ENCODE measurements around the gene MFSD2A.
A peak's percentile ranks its signal among the peaks of the same experiment; 100 is the strongest.
"Not testable (repeated sequence)": the region's sequence is repeated elsewhere in the genome, so short reads cannot be mapped to it uniquely, and the experiment has no call there.

The MFSD2A gene

GRCh38 chr1:39954870-39955546 is at the start of gene MFSD2A:
TSS of gene MFSD2A (plus strand) at chr1:39955145. CDS start at chr1:39955293, 148 bp downstream.
- FAIRE-seq (peak; percentile 60), DNase-seq (ENCODE audit: insufficient read length, low spot score) (peak; percentile 84)

- no peak for FAIRE-seq
- no peak for DNase-seq (ENCODE audit: insufficient read length, low spot score)
These were observed 49.8 kb upstream of the MFSD2A start for GRCh38 chr1:39905172-39905571.

- DNase-seq (ENCODE audit: insufficient read length, low spot score) = no peak
- no peak for FAIRE-seq
These were observed 47.2 kb upstream of the MFSD2A start for GRCh38 chr1:39907528-39908453.

GRCh38 chr1:39908534-39908933 is 46.4 kb upstream of the MFSD2A start:
- DNase-seq (ENCODE audit: insufficient read length, low spot score) (no peak), FAIRE-seq (no peak)

- DNase-seq (ENCODE audit: insufficient read length, low spot score) (no peak), FAIRE-seq (no peak)
These were observed 44.7 kb upstream of the MFSD2A start for GRCh38 chr1:39910263-39910662.

GRCh38 chr1:39913136-39913535 is 41.8 kb upstream of the MFSD2A start:
- FAIRE-seq; DNase-seq (ENCODE audit: insufficient read length, low spot score): not testable (repeated sequence)

GRCh38 chr1:39915499-39916129 is 39.3 kb upstream of the MFSD2A start:
- FAIRE-seq = no peak
- no peak for DNase-seq (ENCODE audit: insufficient read length, low spot score)

GRCh38 chr1:39917825-39918224 is 37.1 kb upstream of the MFSD2A start:
- no peak for FAIRE-seq
- no peak for DNase-seq (ENCODE audit: insufficient read length, low spot score)

GRCh38 chr1:39919545-39919944 is 35.4 kb upstream of the MFSD2A start:
- DNase-seq (ENCODE audit: insufficient read length, low spot score) = peak; percentile 67
- FAIRE-seq = peak; percentile 42

- FAIRE-seq = no peak
- DNase-seq (ENCODE audit: insufficient read length, low spot score) = no peak
These were observed 32.7 kb upstream of the MFSD2A start for GRCh38 chr1:39922251-39922688.

- FAIRE-seq = no peak
These were observed 29.1 kb upstream of the MFSD2A start for GRCh38 chr1:39925721-39926342.

GRCh38 chr1:39926343-39926793 is 28.6 kb upstream of the MFSD2A start:
- DNase-seq (ENCODE audit: insufficient read length, low spot score) (no peak), FAIRE-seq (no peak)

More at GRCh38 chr1:39925721-39926342, 29.1 kb upstream of the MFSD2A start:
- no peak for DNase-seq (ENCODE audit: insufficient read length, low spot score)

GRCh38 chr1:39926820-39927219 is 28.1 kb upstream of the MFSD2A start:
- DNase-seq (ENCODE audit: insufficient read length, low spot score) (no peak), FAIRE-seq (no peak)

GRCh38 chr1:39927538-39927937 is 27.4 kb upstream of the MFSD2A start:
- no peak for DNase-seq (ENCODE audit: insufficient read length, low spot score)
- no peak for FAIRE-seq

- no peak for FAIRE-seq
- no peak for DNase-seq (ENCODE audit: insufficient read length, low spot score)
These were observed 25.9 kb upstream of the MFSD2A start for GRCh38 chr1:39928809-39929587.

GRCh38 chr1:39933956-39934941 is 20.7 kb upstream of the MFSD2A start:
- DNase-seq (ENCODE audit: insufficient read length, low spot score) = peak; percentile 75
- FAIRE-seq = no peak

- FAIRE-seq = no peak
- no peak for DNase-seq (ENCODE audit: insufficient read length, low spot score)
These were observed 18.0 kb upstream of the MFSD2A start for GRCh38 chr1:39936724-39937491.

- no peak for FAIRE-seq
- DNase-seq (ENCODE audit: insufficient read length, low spot score) = no peak
These were observed 16.1 kb upstream of the MFSD2A start for GRCh38 chr1:39938856-39939255.

All from HTR-8/SVneo (cell line).